AG09319 (cell line): ENCODE results near the gene CANX.

Experiments
- DNase-seq: peaks from one replicate; pipeline ENCODE4 v3.0.0-alpha.2; 2010; ENCODE audit warnings: low read depth; ENCODE audit errors: extremely low read depth
- TF ChIP-seq, protein P1 (sequence below): IDR thresholded peaks from 2 replicates; pipeline ENCODE4 v1.5.1; 2011; ENCODE audit warnings: low read depth, mild to moderate bottlenecking, inconsistent platforms, low read length, moderate library complexity

The CANX gene

GRCh38 chr5:179769271-179769670, 70.5 kb downstream of the CANX start:
- DNase-seq, result no peak
- TF ChIP-seq, protein P1, sequence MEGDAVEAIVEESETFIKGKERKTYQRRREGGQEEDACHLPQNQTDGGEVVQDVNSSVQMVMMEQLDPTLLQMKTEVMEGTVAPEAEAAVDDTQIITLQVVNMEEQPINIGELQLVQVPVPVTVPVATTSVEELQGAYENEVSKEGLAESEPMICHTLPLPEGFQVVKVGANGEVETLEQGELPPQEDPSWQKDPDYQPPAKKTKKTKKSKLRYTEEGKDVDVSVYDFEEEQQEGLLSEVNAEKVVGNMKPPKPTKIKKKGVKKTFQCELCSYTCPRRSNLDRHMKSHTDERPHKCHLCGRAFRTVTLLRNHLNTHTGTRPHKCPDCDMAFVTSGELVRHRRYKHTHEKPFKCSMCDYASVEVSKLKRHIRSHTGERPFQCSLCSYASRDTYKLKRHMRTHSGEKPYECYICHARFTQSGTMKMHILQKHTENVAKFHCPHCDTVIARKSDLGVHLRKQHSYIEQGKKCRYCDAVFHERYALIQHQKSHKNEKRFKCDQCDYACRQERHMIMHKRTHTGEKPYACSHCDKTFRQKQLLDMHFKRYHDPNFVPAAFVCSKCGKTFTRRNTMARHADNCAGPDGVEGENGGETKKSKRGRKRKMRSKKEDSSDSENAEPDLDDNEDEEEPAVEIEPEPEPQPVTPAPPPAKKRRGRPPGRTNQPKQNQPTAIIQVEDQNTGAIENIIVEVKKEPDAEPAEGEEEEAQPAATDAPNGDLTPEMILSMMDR, result no peak

- TF ChIP-seq, protein P1, result no peak
- DNase-seq, result no peak
Measured at GRCh38 chr5:179769796-179770195, 71.0 kb downstream of the CANX start.

DNA sequence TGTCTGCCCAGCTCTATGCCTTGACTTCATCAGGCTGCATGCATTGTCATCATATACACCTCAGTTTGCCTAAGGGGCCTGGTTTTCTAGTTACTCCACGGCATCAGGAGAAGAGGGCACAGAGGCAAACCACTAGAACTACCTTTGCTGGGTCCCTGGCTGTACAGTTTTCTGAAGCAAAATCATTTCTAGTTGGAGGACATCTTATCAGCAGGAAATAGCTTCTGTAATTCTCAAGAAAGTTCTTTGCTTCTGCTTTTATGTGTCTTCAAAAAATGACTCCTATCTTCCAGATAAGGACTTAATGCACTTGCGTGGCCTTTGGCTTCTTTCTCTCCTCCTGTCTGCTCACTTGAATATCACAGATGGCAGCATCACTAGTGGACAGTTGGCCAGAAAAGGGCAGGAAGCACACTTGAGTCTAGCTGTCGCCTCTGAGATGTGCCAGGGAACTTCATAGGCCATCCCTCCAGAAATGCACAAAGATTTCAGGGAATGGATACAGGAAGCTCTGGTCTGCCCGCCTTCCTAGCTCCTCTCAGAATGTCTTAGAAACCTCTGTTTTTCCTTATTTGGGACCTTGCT, 72.6 kb downstream of the CANX start:
- TF ChIP-seq, protein P1, result no peak

GRCh38 chr5:179772351-179772750, 73.6 kb downstream of the CANX start:
- DNase-seq, result no peak

More for the DNA sequence above, 72.6 kb downstream of the CANX start:
- no peak for DNase-seq

DNA sequence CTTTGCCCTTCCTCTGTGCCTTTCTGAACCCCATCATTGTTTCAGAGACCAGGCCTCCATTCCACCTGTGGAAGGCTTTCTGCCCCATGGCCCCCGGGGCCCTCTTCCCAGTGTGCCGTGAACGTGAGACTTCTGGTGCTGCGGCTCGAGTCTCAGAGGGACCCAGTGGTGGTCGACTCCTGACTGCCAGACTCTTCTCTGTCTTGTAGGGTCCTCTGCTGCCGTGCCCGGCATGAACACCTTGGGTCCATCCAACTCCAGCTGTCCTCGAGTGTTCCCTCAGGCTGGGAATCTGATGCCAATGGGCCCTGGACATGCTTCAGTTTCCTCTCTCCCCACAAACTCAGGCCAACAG, 74.9 kb downstream of the CANX start:
- TF ChIP-seq, protein P1, result no peak

More at GRCh38 chr5:179772351-179772750, 73.6 kb downstream of the CANX start:
- TF ChIP-seq, protein P1, result no peak

DNA sequence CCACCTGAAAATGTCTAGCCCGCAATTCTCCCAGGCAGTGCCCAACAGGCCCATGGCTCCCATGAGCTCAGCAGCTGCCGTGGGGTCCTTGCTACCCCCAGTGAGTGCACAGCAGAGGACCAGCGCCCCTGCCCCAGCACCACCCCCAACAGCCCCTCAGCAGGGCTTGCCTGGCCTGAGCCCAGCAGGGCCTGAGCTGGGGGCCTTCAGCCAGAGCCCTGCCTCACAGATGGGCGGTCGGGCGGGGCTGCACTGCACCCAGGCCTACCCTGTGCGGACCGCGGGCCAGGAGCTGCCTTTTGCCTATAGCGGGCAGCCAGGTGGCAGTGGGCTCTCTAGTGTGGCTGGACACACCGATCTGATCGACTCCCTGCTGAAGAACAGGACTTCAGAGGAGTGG, 75.7 kb downstream of the CANX start:
- no peak for DNase-seq
- TF ChIP-seq, protein P1, result no peak

More for the DNA sequence above, 74.9 kb downstream of the CANX start:
- DNase-seq, result no peak

GRCh38 chr5:179776411-179776938, 77.7 kb downstream of the CANX start:
- DNase-seq, result no peak
- TF ChIP-seq, protein P1, result no peak
